ENCODE measurements around the gene ITPR1. TPM values are rescaled to one million over a fixed set of nuclear protein-coding genes. Genes with fewer than 3 reads are reported as not detected.

The ITPR1 gene
- total and polyA plus RNA-seq, 4 donors = 30.7 to 294 (median 149) TPM

DNA sequence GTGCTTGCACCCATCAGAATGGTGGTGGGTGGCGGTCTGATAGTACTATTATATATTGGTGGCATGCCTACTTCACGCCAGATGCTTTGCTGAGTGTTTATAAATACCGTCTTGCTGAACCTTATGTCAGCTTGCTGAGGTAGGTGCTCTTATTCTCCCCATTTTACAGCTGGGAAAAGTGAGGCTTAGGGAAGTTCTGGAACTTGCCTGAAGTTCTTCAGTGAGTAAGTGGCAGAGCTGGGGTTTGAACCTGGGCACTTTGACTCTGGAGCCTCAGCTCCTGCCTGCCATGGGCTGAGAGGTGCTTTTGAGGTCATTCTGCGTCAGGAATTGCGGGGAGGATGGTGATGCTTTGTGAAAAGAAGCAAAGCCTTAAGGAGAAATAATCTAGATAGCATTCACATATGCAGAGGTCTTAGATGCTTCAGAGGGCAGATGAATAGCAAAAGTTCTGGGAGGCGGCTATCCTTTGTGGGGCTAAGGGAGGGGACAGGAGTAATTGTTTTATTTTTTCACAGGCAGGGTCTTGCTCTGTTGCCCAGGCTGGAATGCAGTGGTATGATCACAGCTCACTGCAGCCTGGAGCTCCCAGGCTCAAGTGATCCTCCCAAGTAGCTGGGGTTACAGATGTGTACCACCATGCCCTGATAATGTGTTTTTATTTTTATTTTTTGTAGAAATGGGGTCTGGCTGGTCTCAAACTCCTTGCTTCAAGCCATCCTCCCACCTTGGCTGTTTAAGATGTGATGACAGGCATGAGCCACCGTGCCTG is 18.5 kb downstream of the ITPR1 start:
- no peak for ATAC-seq (ENCODE audit: low FRiP score)
- H3K4me3 ChIP-seq (ENCODE audit: low read length in 2 of 2) = no peak overlapping the region
- no peaks in the 10 kb centered on the region for H3K9me3 ChIP-seq (ENCODE audit: control insufficient read depth, low read length)
- WGBS, 2 donors = 73 to 86% methylated on average over 7 of the region's 7 CpGs
- H3K27me3 ChIP-seq (ENCODE audit: control insufficient read depth in 1 of 2, insufficient read depth in 2 of 2, low read length in 1 of 2) = no peaks in the 10 kb centered on the region
- no peak for DNase-seq
- H3K36me3 ChIP-seq (ENCODE audit: control insufficient read depth in 1 of 2, insufficient read depth in 2 of 2, low read length in 1 of 2) = peaks cover 0 to 2% of the 10 kb centered on the region in 2 donors
- peaks cover 4 to 6% of the 10 kb centered on the region in 2 donors for H3K4me1 ChIP-seq (ENCODE audit: control insufficient read depth in 1 of 2, insufficient read depth in 2 of 2, low read length in 2 of 2)
- no peak overlapping the region for H3K27ac ChIP-seq (ENCODE audit: low read depth in 1 of 2, low read length in 2 of 2)
- intact Hi-C loops (cut with DNase I) = no loop called here

DNA sequence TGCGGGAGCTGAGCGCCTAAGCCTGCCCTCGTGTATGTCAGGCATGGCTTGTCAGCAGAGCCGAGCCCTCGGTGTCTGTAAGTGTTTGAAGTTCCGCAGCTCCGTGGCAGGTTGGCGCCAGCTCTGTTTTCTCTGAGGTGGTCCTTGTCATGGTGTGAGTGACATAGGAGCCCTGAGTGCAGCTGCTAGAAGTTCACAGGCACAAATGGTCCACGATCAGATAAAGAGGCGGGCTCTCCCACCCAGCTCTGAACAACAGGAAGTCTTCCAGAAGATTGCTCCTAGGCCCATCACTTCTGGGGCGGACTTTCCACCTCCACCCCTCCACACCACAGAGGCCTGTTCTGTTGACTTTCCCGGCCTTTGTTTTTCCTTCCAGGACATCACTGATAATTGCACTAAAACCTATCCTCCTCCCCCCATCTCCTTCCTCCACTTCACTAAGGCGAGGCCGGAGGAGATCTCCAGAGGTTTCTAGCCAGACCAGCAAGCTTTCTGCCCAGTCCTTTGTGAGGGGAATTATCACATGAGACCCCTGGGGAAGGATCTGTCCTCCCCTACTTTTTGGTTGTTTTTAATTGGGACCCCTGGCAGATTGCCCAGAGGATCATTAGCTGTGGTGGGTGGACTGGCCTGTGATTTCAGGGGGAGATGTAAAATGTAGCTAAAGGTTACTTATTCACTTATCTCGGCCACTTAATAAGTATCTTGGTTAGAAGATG is 19.9 kb downstream of the ITPR1 start:
- Histone ChIP-seq H3K4me1 (ENCODE audit: control insufficient read depth in 1 of 2, insufficient read depth in 2 of 2, low read length in 2 of 2) (peaks cover 8 to 9% of the 10 kb centered on the region in 2 donors), H3K27ac (ENCODE audit: low read depth in 1 of 2, low read length in 2 of 2) (no peak overlapping the region), H3K36me3 (ENCODE audit: control insufficient read depth in 1 of 2, insufficient read depth in 2 of 2, low read length in 1 of 2) (peaks cover 0 to 2% of the 10 kb centered on the region in 2 donors), H3K27me3 (ENCODE audit: control insufficient read depth in 1 of 2, insufficient read depth in 2 of 2, low read length in 1 of 2) (no peaks in the 10 kb centered on the region), H3K4me3 (ENCODE audit: low read length in 2 of 2) (no peak overlapping the region), H3K9me3 (ENCODE audit: control insufficient read depth, low read length) (no peaks in the 10 kb centered on the region)
- 61 to 62% methylated on average over 14 to 15 of the region's 15 CpGs for WGBS, 2 donors
- DNase-seq (no peak), ATAC-seq (ENCODE audit: low FRiP score) (no peak)
- intact Hi-C loops (cut with DNase I) = no loop called here

DNA sequence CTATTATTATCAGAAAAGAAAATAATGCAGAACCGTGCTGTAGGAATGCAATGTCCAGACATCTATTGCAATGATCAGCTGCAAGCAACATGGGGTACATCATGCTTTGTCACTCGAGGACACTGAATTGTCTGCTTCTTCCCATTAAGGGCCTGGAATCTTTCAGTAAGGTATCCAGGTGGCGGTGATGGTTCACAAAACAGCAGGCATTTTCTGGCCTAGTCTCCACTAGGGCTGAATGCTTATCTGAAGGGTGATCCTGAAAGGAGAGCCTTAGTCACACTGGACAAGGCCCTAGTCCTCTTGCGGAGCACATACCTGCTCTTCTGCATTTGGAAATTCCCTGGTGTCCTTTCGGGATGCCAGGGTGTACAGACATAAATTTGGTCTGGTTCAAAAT is 21.2 kb downstream of the ITPR1 start:
- Histone ChIP-seq H3K27ac (ENCODE audit: low read depth in 1 of 2, low read length in 2 of 2) (no peak overlapping the region), H3K36me3 (ENCODE audit: control insufficient read depth in 1 of 2, insufficient read depth in 2 of 2, low read length in 1 of 2) (peaks cover 0 to 2% of the 10 kb centered on the region in 2 donors), H3K9me3 (ENCODE audit: control insufficient read depth, low read length) (no peaks in the 10 kb centered on the region), H3K27me3 (ENCODE audit: control insufficient read depth in 1 of 2, insufficient read depth in 2 of 2, low read length in 1 of 2) (no peaks in the 10 kb centered on the region), H3K4me3 (ENCODE audit: low read length in 2 of 2) (no peak overlapping the region), H3K4me1 (ENCODE audit: control insufficient read depth in 1 of 2, insufficient read depth in 2 of 2, low read length in 2 of 2) (peaks cover 8 to 14% of the 10 kb centered on the region in 2 donors)
- DNase-seq = no peak
- intact Hi-C loops (cut with DNase I) = no loop called here
- ATAC-seq (ENCODE audit: low FRiP score) = no peak
- 64 to 69% methylated on average over 5 of the region's 5 CpGs for WGBS, 2 donors

DNA sequence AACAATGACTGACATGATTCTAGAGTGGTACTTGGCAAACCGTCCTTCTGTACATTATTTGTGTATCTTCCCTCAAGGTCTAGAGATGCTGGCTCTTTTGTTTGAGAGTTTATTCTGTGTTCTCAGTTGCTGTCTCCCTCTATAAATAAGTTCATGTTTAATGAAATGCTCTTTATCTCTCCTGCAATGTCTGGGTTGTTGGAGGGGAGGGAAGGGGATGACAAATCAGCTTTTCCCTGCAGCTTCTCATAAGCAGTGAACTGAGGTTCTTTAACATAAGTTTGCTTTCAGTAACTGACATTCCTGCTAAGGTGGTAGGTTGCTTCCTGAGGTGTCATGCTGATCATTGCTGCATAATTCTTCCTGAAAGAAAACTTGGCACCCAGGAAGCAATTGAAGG is 21.8 kb downstream of the ITPR1 start:
- WGBS, 2 donors = 43 to 49% methylated on average over 1 of the region's 1 CpG
- intact Hi-C loops (cut with DNase I) = no loop called here
- H3K36me3 ChIP-seq (ENCODE audit: control insufficient read depth in 1 of 2, insufficient read depth in 2 of 2, low read length in 1 of 2) = peaks cover 0 to 2% of the 10 kb centered on the region in 2 donors
- ATAC-seq (ENCODE audit: low FRiP score) = no peak
- DNase-seq = no peak
- H3K9me3 ChIP-seq (ENCODE audit: control insufficient read depth, low read length) = no peaks in the 10 kb centered on the region
- no peaks in the 10 kb centered on the region for H3K27me3 ChIP-seq (ENCODE audit: control insufficient read depth in 1 of 2, insufficient read depth in 2 of 2, low read length in 1 of 2)
- H3K4me1 ChIP-seq (ENCODE audit: control insufficient read depth in 1 of 2, insufficient read depth in 2 of 2, low read length in 2 of 2) = peaks cover 10 to 14% of the 10 kb centered on the region in 2 donors
- H3K27ac ChIP-seq (ENCODE audit: low read depth in 1 of 2, low read length in 2 of 2) = peak overlapping the region; percentile 0 to 91
- no peak overlapping the region for H3K4me3 ChIP-seq (ENCODE audit: low read length in 2 of 2)

DNA sequence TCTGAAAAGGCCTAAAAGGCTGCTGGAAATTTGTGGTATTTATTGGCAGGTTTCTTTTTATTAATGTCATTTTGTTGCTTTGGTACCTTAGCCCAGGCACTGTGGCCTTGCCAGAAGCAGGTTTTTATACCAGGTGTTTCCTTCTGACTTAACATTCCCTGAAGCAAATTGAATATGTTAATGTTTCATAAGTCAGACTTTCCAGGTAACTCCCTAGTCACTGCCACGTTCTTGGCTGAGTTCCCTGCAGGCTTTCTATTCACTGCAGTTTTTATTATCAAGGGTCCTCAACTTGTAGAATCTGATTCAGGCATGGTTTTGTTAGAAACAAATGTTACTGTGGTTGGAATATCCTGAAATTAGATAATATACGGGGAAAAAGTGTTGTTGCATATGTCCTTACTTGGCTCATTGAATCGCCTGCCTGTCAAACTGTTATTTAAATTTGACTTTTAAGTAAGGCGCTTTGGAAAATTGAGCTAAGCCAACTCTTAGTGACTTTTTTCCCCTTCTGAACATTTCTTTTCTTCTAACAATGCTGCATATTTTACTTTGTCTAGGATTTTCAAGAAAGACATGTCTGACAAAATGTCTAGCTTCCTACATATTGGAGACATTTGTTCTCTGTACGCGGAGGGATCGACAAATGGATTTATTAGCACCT is 22.9 kb downstream of the ITPR1 start:
- WGBS, 2 donors = 6 to 13% methylated on average over 7 of the region's 7 CpGs
- no peak overlapping the region for H3K4me3 ChIP-seq (ENCODE audit: low read length in 2 of 2)
- no peaks in the 10 kb centered on the region for H3K27me3 ChIP-seq (ENCODE audit: control insufficient read depth in 1 of 2, insufficient read depth in 2 of 2, low read length in 1 of 2)
- H3K36me3 ChIP-seq (ENCODE audit: control insufficient read depth in 1 of 2, insufficient read depth in 2 of 2, low read length in 1 of 2) = no peaks in the 10 kb centered on the region
- no peaks in the 10 kb centered on the region for H3K9me3 ChIP-seq (ENCODE audit: control insufficient read depth, low read length)
- DNase-seq (no peak), ATAC-seq (ENCODE audit: low FRiP score) (no peak)
- peaks cover 10 to 25% of the 10 kb centered on the region in 2 donors for H3K4me1 ChIP-seq (ENCODE audit: control insufficient read depth in 1 of 2, insufficient read depth in 2 of 2, low read length in 2 of 2)
- intact Hi-C loops (cut with DNase I) = no loop called here
- H3K27ac ChIP-seq (ENCODE audit: low read depth in 1 of 2, low read length in 2 of 2) = peak overlapping the region; percentile 39 to 91

DNA sequence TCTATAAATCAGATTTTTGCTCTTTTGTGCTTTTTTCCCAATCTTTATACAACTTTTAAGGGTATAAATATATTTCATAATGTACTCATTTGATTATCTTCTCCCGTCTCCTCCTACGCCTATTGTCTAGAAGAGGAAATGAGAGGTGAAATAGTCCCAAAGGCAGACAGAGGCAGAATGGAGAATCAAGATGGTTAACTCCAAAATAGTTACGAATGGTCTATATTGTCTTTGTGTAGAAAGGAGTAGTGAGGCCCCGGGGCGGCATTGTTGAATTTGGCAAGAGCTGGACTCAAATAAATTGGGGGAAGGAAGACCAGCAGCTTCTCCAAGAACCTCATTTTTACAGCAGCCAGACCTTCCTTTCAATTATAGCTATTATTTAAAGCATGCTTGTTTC is 23.9 kb downstream of the ITPR1 start:
- 35 to 44% methylated on average over 5 of the region's 5 CpGs for WGBS, 2 donors
- Histone ChIP-seq H3K36me3 (ENCODE audit: control insufficient read depth in 1 of 2, insufficient read depth in 2 of 2, low read length in 1 of 2) (no peaks in the 10 kb centered on the region), H3K4me3 (ENCODE audit: low read length in 2 of 2) (no peak overlapping the region), H3K27me3 (ENCODE audit: control insufficient read depth in 1 of 2, insufficient read depth in 2 of 2, low read length in 1 of 2) (no peaks in the 10 kb centered on the region), H3K27ac (ENCODE audit: low read depth in 1 of 2, low read length in 2 of 2) (no peak overlapping the region), H3K9me3 (ENCODE audit: control insufficient read depth, low read length) (no peaks in the 10 kb centered on the region), H3K4me1 (ENCODE audit: control insufficient read depth in 1 of 2, insufficient read depth in 2 of 2, low read length in 2 of 2) (peaks cover 10 to 25% of the 10 kb centered on the region in 2 donors)
- ATAC-seq (ENCODE audit: low FRiP score) (no peak), DNase-seq (no peak)
- intact Hi-C loops (cut with DNase I) = no loop called here

DNA sequence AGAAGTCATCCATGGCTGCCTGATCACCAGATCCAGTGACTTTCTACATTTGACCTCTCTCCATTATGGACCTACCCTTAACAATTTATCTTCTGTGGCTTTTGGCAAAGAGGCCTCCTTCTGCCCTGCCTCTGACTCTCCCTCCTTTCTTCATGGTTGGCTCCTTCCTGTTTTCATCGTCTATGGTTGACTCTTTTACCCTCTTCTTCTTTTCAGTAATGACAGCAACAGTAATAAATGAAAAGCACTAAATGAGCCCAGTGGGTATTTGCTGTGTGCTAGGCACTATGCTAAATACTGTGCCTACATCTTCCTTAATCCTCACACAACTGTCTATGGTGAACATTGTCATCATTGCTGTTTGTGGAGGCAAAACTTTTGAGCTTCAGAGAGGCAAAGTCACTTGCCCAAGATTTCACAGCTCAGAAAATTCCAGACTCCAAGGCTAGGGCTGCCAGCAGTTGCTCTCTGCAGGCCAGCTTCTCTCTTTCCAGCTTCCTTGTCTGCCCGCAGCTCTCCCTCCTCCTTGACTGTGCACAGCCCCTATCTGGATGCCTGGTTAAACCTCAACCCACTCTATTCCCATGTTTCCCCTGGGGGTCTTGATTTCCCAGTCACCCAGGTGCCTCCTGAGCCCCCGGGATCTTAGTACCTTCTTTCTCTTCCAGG is 24.6 kb downstream of the ITPR1 start:
- whole genome bisulfite sequencing, 2 donors = 32 to 34% methylated on average over 3 of the region's 3 CpGs
- H3K4me3 ChIP-seq (ENCODE audit: low read length in 2 of 2) = no peak overlapping the region
- peaks cover 12 to 25% of the 10 kb centered on the region in 2 donors for H3K4me1 ChIP-seq (ENCODE audit: control insufficient read depth in 1 of 2, insufficient read depth in 2 of 2, low read length in 2 of 2)
- ATAC-seq (ENCODE audit: low FRiP score) (no peak), DNase-seq (no peak)
- no peak overlapping the region for H3K27ac ChIP-seq (ENCODE audit: low read depth in 1 of 2, low read length in 2 of 2)
- H3K9me3 ChIP-seq (ENCODE audit: control insufficient read depth, low read length) = no peaks in the 10 kb centered on the region
- H3K27me3 ChIP-seq (ENCODE audit: control insufficient read depth in 1 of 2, insufficient read depth in 2 of 2, low read length in 1 of 2) = no peaks in the 10 kb centered on the region
- H3K36me3 ChIP-seq (ENCODE audit: control insufficient read depth in 1 of 2, insufficient read depth in 2 of 2, low read length in 1 of 2) = no peaks in the 10 kb centered on the region
- intact Hi-C loops (cut with DNase I) = no loop called here

DNA sequence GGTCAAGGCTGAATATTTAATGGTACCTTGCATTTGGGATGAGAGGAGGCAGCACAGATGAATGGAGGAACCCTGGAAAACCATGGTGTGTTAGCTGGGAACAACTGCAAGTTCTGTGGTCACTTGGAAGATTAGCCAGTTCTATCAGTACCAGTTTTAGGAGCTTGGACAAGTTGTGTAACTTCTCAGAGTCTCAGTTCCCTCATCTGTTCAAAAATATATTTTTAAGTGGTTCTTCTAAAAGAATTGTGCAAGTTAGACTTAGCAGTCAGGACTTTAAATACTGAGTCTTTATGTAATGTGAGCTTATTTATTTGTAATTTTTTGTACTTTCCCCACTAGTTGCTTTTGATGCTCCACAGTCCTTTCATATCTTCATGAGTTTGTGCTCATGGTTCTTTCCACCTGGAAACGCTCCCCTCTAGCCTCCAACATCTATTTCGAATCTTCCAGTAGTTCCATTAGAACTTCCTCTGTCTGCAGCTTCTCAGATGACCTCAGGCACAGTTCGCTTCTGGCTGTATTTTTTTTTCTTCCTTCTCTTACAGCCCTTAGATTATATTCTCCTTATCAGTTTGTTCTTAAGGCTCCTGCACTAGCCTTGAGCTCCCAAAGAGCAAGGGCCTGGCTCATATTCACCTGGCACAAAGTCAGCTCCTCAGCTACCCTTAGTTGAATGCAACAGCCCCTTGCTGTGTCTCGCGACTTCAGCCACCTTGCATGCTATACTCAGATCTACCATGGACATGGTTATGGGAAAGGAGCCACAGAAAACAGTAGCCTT is 27.1 kb downstream of the ITPR1 start:
- Histone ChIP-seq H3K27me3 (ENCODE audit: control insufficient read depth in 1 of 2, insufficient read depth in 2 of 2, low read length in 1 of 2) (no peaks in the 10 kb centered on the region), H3K9me3 (ENCODE audit: control insufficient read depth, low read length) (no peaks in the 10 kb centered on the region), H3K36me3 (ENCODE audit: control insufficient read depth in 1 of 2, insufficient read depth in 2 of 2, low read length in 1 of 2) (no peaks in the 10 kb centered on the region), H3K27ac (ENCODE audit: low read depth in 1 of 2, low read length in 2 of 2) (peak overlapping the region; percentile 35 to 74), H3K4me1 (ENCODE audit: control insufficient read depth in 1 of 2, insufficient read depth in 2 of 2, low read length in 2 of 2) (peaks cover 15 to 27% of the 10 kb centered on the region in 2 donors), H3K4me3 (ENCODE audit: low read length in 2 of 2) (no peak overlapping the region)
- intact Hi-C loops (cut with DNase I) = no loop called here
- DNase-seq (no peak), ATAC-seq (ENCODE audit: low FRiP score) (no peak)
- WGBS, 2 donors = 28 to 29% methylated on average over 5 of the region's 5 CpGs
